Activated CD8-positive, alpha-beta memory T cell treated with anti-CD3 and anti-CD28 coated beads, Interleukin-2, amount 50 U/mL, for 48 hours (primary cell): ENCODE measurements around the gene DSE.

Experiments used
- DNase-seq: peaks from one replicate; pipeline ENCODE4 v3.0.0-alpha.2; 2020

The DSE gene

GRCh38 chr6:116485559-116486184 is 114.9 kb downstream of the DSE start:
- DNase-seq: no peak

- no peak for DNase-seq
These were observed 121.0 kb downstream of the DSE start for GRCh38 chr6:116491610-116492330.

GRCh38 chr6:116492331-116493067 is 121.8 kb downstream of the DSE start:
- DNase-seq: no peak
